ENCODE measurements around the gene MOXD1.

- TF ChIP-seq, protein P1, sequence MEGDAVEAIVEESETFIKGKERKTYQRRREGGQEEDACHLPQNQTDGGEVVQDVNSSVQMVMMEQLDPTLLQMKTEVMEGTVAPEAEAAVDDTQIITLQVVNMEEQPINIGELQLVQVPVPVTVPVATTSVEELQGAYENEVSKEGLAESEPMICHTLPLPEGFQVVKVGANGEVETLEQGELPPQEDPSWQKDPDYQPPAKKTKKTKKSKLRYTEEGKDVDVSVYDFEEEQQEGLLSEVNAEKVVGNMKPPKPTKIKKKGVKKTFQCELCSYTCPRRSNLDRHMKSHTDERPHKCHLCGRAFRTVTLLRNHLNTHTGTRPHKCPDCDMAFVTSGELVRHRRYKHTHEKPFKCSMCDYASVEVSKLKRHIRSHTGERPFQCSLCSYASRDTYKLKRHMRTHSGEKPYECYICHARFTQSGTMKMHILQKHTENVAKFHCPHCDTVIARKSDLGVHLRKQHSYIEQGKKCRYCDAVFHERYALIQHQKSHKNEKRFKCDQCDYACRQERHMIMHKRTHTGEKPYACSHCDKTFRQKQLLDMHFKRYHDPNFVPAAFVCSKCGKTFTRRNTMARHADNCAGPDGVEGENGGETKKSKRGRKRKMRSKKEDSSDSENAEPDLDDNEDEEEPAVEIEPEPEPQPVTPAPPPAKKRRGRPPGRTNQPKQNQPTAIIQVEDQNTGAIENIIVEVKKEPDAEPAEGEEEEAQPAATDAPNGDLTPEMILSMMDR (conservative IDR thresholded peaks at IDR 0.05; ENCODE audit: low read length): no peak
- no peak for TF ChIP-seq EZH2phosphoT487 (IDR thresholded peaks at IDR 0.05; ENCODE audit: borderline replicate concordance, low read depth, low read length)
Measured at GRCh38 chr6:132423839-132424238, 22.6 kb upstream of the MOXD1 start.
